Astrocyte (in vitro differentiated cells and primary cell): ENCODE measurements around the gene NR6A1.

Source experiments
- EZH2 ChIP-seq: IDR thresholded peaks from 2 replicates; pipeline ENCODE4 v1.6.1; 2012; ENCODE audit warnings: mild to moderate bottlenecking, low read length, inconsistent platforms; ENCODE audit not compliant: insufficient read depth
- TF ChIP-seq, protein P1 (sequence below): IDR thresholded peaks from 2 replicates; pipeline ENCODE4 v1.5.1; 2011; ENCODE audit warnings: low read depth, mild to moderate bottlenecking, inconsistent platforms, low read length, moderate library complexity; ENCODE audit not compliant: insufficient read depth

GRCh38 chr9:124635285-124635684, 135.8 kb downstream of the NR6A1 start:
- TF ChIP-seq, protein P1, sequence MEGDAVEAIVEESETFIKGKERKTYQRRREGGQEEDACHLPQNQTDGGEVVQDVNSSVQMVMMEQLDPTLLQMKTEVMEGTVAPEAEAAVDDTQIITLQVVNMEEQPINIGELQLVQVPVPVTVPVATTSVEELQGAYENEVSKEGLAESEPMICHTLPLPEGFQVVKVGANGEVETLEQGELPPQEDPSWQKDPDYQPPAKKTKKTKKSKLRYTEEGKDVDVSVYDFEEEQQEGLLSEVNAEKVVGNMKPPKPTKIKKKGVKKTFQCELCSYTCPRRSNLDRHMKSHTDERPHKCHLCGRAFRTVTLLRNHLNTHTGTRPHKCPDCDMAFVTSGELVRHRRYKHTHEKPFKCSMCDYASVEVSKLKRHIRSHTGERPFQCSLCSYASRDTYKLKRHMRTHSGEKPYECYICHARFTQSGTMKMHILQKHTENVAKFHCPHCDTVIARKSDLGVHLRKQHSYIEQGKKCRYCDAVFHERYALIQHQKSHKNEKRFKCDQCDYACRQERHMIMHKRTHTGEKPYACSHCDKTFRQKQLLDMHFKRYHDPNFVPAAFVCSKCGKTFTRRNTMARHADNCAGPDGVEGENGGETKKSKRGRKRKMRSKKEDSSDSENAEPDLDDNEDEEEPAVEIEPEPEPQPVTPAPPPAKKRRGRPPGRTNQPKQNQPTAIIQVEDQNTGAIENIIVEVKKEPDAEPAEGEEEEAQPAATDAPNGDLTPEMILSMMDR = no peak
- TF ChIP-seq EZH2 = no peak
